GM10847 (cell line): Measurements from ENCODE around the gene ULK4.

ENCODE experiments used
- POLR2A ChIP-seq: IDR thresholded peaks from 2 replicates; pipeline ENCODE4 v1.6.1; 2011; ENCODE audit not compliant: insufficient read length; ENCODE audit errors: extremely low read depth

ULK4 gene

DNA sequence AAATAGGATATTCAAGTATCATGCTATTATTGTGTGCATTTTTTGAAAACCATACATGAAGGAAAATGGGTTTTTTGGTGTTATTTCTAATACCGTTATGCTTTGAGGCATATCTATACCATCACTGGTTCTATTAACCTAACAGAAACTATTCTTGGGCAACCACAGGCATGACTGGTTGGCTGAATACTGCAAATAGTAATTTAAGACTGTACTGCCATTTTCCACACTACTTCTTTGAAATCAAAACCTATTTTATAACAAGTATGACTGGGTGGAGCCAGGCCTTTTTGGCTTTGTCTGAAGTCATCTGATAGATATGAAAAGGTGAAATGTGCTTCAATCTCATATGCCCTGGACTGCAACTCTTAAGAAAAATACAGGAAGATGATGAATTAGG, 115.1 kb downstream of the ULK4 start:
- no peak for TF ChIP-seq POLR2A

GRCh38 chr3:41845826-41846225, 116.1 kb downstream of the ULK4 start:
- no peak for TF ChIP-seq POLR2A

DNA sequence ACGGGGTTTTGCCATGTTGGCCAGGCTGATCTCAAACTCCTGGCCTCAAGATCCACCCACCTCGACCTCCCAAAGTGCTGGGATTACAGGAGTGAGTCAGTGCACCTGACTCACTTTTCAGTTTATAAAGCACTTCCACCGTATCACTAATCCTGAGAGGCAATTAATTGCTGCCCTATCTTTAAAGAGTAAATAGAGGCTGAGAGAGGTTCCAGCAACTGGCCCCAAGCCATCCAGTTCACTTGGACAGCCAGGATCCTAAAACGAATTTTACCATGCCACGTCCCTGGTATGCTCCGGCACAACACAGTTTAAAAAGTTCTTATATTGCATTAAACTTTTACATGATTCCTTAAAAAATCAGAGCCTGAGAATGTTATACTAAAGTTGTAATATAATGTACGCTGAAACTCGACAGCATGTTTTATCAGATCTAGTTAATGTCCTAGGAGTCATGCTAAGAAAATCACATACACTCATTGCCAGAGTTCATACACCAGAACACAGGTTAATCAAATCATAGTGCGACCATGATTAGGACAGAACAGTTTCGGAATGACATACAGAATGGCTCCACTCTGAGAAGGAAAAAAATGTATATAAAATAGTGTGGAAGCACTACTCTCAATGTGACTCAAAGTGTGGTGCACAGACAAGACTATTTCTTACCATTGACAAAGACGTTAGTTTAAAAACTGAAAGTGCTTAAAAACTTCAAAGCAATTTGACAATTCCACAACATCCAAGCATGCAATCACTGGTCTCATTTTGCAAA, 125.4 kb downstream of the ULK4 start:
- TF ChIP-seq POLR2A = no peak

- no peak for TF ChIP-seq POLR2A
These were observed 128.3 kb downstream of the ULK4 start for GRCh38 chr3:41833628-41834027.

- no peak for TF ChIP-seq POLR2A
These were observed 142.7 kb downstream of the ULK4 start for GRCh38 chr3:41819236-41819635.

DNA sequence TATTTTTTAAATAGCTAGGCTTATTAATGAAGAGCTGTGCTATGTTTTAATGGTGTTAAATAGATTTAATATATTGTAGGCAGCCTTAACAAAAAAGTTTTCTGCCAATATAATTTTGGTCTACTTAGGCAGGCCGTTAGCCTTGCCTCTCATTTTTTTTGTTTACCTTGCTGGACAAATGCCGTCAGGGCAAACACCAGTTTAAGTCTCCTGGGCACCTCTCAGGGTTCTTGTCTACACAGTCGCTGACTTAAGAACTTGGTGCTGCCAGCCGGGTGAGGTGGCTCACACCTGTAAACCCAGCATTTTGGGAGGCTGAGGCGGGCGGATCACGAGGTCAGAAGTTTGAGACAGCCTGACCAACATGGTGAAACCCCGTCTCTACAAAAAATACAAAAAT, 153.3 kb downstream of the ULK4 start:
- TF ChIP-seq POLR2A = no peak

DNA sequence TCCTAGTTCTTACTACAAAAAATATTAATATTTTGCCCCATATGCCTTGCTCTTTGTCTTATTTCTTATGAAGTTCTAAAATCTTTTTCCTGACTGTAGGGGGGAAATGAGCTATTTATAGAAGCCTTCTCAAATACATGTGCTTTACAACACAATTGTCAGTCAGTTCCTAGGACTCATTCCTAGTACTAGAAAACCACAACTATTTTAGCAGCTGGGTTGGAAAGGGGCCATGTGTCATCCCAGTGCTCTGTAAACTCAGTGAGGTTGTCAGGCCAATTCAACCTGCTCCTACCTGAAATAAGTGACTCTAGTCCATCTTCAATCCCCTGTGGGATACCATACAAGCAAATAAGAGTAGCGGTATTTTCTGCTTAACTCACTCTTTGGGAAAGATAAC, 153.8 kb downstream of the ULK4 start:
- TF ChIP-seq POLR2A = no peak

DNA sequence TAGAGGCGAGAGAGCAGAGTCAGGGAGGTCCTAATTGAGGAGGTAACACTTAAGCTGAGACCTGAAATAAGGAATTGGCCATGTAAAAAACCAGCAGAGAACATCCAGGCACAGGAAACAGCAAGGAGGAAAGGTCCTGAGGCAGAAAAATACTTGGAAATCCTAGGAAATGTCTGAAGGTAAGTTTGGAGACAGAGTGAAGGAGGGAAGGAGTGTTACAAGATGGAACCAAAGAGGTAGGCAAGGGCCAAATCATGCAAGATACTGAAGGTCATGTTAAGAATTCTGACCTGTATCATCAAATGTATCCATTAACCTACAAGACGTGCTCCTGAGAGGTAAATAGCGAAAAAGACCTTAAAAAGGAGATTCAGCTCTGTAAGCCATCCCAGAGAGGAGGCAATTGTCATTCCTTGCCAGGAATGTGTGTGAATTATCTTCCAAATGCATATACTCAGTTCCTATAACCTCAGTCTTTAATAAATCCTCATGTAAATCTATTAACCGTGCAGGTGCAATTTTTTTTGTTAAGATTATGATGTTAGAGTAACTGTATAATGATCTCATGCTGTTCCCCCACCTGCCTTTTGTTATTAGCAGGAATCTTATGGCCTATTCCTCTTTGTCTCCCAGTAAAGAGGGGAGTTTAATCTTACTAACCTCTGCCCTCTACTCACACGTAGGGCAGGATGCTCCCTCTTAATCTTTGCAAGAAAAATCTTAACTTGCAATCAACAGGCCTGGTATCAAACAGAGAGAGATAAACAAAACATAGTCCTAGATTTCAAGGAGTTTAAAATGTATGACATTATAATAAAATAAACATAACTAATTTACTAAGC, 166.9 kb downstream of the ULK4 start:
- TF ChIP-seq POLR2A = no peak

GRCh38 chr3:41792806-41793205, 169.1 kb downstream of the ULK4 start:
- no peak for TF ChIP-seq POLR2A

DNA sequence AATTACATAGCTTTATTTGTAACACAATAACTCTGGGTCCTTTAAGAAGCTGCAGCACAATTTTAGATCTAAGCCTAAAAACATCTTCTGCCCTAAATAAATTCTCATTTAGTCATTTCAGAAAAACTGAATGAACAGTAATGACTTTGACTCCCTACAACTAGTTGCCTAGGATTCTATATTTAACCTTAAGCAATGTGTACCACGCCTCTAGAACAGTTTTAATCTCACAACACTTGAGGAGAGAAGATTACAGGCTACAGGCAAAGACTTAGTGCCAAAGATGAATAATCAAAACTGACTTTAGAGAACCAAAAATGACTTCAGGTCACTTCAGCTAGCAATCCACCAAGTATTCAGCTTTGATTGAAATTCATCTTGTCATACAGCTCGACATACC, 192.8 kb downstream of the ULK4 start:
- TF ChIP-seq POLR2A = no peak

DNA sequence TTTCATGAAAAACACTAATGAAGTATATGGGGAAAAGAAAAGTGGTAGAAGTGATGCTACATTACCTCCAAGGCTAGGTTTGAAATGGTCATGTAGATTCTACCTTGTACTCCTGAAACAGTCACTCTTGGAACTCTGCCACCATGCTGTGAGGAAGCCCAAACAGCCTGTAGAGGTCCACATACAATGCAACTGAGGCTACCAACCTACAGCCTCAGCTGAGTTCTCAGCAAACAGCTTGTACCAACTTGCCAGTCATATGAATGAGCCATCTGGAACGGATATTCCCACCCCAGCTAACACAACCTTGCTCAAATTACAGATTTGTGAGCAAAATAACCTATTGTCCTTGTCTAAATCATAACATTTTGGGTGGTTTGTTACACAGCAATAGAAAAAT, 193.5 kb downstream of the ULK4 start:
- TF ChIP-seq POLR2A = no peak

- no peak for TF ChIP-seq POLR2A
These were observed 208.3 kb downstream of the ULK4 start for GRCh38 chr3:41753651-41754050.

DNA sequence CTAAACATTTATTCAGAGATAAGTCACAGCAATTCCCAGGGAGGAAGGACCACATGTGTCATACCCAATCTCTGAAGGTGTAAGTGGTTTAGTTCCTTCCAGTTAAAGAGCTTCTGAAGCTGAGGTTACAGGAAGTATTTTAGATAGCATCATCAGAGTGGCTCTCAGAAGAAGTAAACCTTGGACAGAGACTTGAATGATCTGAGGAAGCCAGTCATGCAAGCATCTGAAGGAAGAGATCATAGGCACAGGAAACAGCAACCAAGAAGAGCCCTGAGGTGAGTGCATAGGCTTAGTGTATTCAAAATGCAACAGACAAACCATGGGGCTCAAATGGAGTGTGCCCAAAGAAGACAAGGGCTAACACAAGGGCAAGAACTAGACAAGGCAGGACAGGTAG, 210.3 kb downstream of the ULK4 start:
- no peak for TF ChIP-seq POLR2A

DNA sequence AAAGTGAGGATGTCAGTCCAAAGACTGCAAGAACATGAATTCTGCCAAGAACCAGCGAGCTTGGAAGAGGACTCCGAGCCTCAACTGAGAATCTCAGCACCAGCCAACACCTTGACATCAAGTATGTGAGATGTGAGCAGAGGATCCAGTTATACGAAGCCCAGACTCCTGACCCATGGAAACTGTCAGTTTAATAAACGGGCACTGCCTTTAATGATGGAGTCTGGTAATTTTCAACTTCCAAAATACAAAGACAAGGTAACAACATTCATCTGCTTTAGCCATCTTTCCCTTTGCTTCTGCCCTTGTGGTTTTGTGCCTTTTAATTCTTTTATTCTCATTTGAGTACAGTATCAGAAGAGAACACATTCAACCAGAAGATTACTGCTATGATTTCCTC, 211.9 kb downstream of the ULK4 start:
- no peak for TF ChIP-seq POLR2A

- no peak for TF ChIP-seq POLR2A
These were observed 215.7 kb downstream of the ULK4 start for GRCh38 chr3:41746215-41746614.

- no peak for TF ChIP-seq POLR2A
These were observed 219.8 kb downstream of the ULK4 start for GRCh38 chr3:41742121-41742520.
